Stimulated activated CD8-positive, alpha-beta memory T cell treated with anti-CD3 and anti-CD28 coated beads, Interleukin-7, amount 100 ng/mL, for 48 hours (primary cell): ENCODE measurements around the gene MAML3.

Experiments
- DNase-seq, 2 donors: peaks; one replicate each; pipeline ENCODE4 v3.0.0-alpha.2; 2020; ENCODE audit warnings: low read depth in 1 of 2; ENCODE audit errors: extremely low read depth in 1 of 2

Gene MAML3

GRCh38 chr4:140012688-140013486, 141.1 kb downstream of the MAML3 start:
- peak in 1 of 2 donors; percentile 12 for DNase-seq

- no peak for DNase-seq
Observed at GRCh38 chr4:140005699-140006098, 148.3 kb downstream of the MAML3 start.

- no peak for DNase-seq
Observed at GRCh38 chr4:140004922-140005627, 148.9 kb downstream of the MAML3 start.

- no peak for DNase-seq
Observed at GRCh38 chr4:140004549-140004895, 149.5 kb downstream of the MAML3 start.

GRCh38 chr4:140003876-140004548, 150.0 kb downstream of the MAML3 start:
- no peak for DNase-seq

- DNase-seq: no peak
Observed at GRCh38 chr4:140000232-140000631, 153.8 kb downstream of the MAML3 start.

- DNase-seq: peak; percentile 27 to 38
Observed at GRCh38 chr4:139988863-139989765, 164.9 kb downstream of the MAML3 start.

GRCh38 chr4:139987502-139987850, 166.5 kb downstream of the MAML3 start:
- DNase-seq: peak in 1 of 2 donors; percentile 15

- no peak for DNase-seq
Observed at GRCh38 chr4:139986689-139987501, 167.1 kb downstream of the MAML3 start.

GRCh38 chr4:139986106-139986505, 167.9 kb downstream of the MAML3 start:
- no peak for DNase-seq

GRCh38 chr4:139985401-139985800, 168.6 kb downstream of the MAML3 start:
- no peak for DNase-seq

GRCh38 chr4:139984471-139984870, 169.5 kb downstream of the MAML3 start:
- no peak for DNase-seq

- DNase-seq: no peak
Observed at GRCh38 chr4:139978692-139979091, 175.3 kb downstream of the MAML3 start.

GRCh38 chr4:139977838-139978609, 176.0 kb downstream of the MAML3 start:
- no peak for DNase-seq

- no peak for DNase-seq
Observed at GRCh38 chr4:139975830-139976272, 178.1 kb downstream of the MAML3 start.

GRCh38 chr4:139973616-139974015, 180.4 kb downstream of the MAML3 start:
- no peak for DNase-seq

GRCh38 chr4:139973015-139973414, 181.0 kb downstream of the MAML3 start:
- no peak for DNase-seq

- no peak for DNase-seq
Observed at GRCh38 chr4:139972305-139972704, 181.7 kb downstream of the MAML3 start.

GRCh38 chr4:139971111-139971510, 182.9 kb downstream of the MAML3 start:
- no peak for DNase-seq
